Esophagus (tissue), 2 donors: ENCODE results near the gene P4HA2. TPM values are rescaled to one million over a fixed set of nuclear protein-coding genes. Genes with fewer than 3 reads are reported as not detected.
A peak's percentile ranks its signal among the peaks of the same experiment; 100 is the strongest.

ENCODE experiments used
- H3K27ac ChIP-seq, 2 donors: one replicate each; pipeline ENCODE4 v1.5.1; 2013; ENCODE audit warnings: low read depth in 2 of 2, mild to moderate bottlenecking in 2 of 2, inconsistent platforms in 1 of 2, low read length in 1 of 2, moderate library complexity in 1 of 2
- H3K27me3 ChIP-seq, 2 donors: one replicate each; pipeline ENCODE4 v1.6.1; 2013; ENCODE audit warnings: low read length in 2 of 2, control low read depth in 1 of 2, mild to moderate bottlenecking in 1 of 2; ENCODE audit not compliant: insufficient read depth in 2 of 2, control insufficient read depth in 1 of 2
- H3K36me3 ChIP-seq, 2 donors: one replicate each; pipeline ENCODE4 v1.6.1; 2013; ENCODE audit warnings: low read length in 1 of 2; ENCODE audit not compliant: control insufficient read depth in 2 of 2, insufficient read depth in 2 of 2
- H3K4me1 ChIP-seq, 2 donors: one replicate each; pipeline ENCODE4 v1.6.1; 2013; ENCODE audit warnings: low read length in 1 of 2; ENCODE audit not compliant: control insufficient read depth in 2 of 2, insufficient read depth in 2 of 2
- H3K4me3 ChIP-seq, 2 donors: one replicate each; pipeline ENCODE4 v1.5.1; 2013; ENCODE audit warnings: low read length in 2 of 2, mild to moderate bottlenecking in 2 of 2, low read depth in 1 of 2, moderate library complexity in 1 of 2
- H3K9me3 ChIP-seq, 2 donors: one replicate each; pipeline ENCODE4 v1.6.1; 2013; ENCODE audit warnings: mild to moderate bottlenecking in 2 of 2, low read depth in 1 of 2, low read length in 1 of 2, moderate library complexity in 1 of 2; ENCODE audit not compliant: control insufficient read depth in 2 of 2, insufficient read depth in 1 of 2
- WGBS, 2 donors: extraction: QIAGEN DNeasy Blood & Tissue Kit; methylation state at CpG; one replicate each; pipeline ENCODE4 v1.1.7; 2013; 5-methylcytosine and 5-hydroxymethylcytosine counted together
- polyA plus RNA-seq, 2 donors: library from polyadenylated mRNA; stranded (reverse); fragments of 200-250 nt; gene quantifications; one replicate each; pipeline ENCODE4 v1.2.3, GENCODE V29; 2013
- donor health status: healthy with polysubstance abuse.
- donor health status: Bipolar disorder and iron deficiency.

Gene P4HA2
- polyA plus RNA-seq, 2 donors: 11.5 to 11.9 TPM

DNA sequence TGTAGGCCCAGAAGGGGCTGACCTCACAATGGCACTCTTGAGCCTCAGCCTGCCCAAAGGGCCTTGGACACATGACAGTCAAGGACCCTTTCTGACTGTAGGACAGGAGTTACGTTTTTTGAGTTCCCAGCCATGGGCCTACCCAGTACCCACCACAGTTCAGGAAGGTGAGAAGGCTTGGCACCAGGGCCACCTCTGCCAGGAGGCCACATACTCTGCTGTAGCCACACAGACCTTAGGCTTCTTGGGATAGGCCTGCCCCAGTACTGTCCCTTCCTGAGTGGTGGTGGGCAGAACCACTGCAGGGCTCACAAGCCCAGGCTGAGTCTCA is 42.6 kb upstream of the P4HA2 start:
- WGBS, 2 donors: 88 to 92% methylated on average over 1 of the region's 1 CpG
- H3K4me3 ChIP-seq: no peak overlapping the region
- no peaks in the 10 kb centered on the region for H3K9me3 ChIP-seq
- peaks cover 0 to 18% of the 10 kb centered on the region in 2 donors for H3K4me1 ChIP-seq
- no peaks in the 10 kb centered on the region for H3K27me3 ChIP-seq
- no peak overlapping the region for H3K27ac ChIP-seq
- H3K36me3 ChIP-seq: peaks cover 5 to 25% of the 10 kb centered on the region in 2 donors

GRCh38 chr5:132269635-132270334 is 42.1 kb upstream of the P4HA2 start:
- no peaks in the 10 kb centered on the region for H3K27me3 ChIP-seq
- H3K27ac ChIP-seq: no peak overlapping the region
- WGBS, 2 donors: 82 to 85% methylated on average over 3 of the region's 3 CpGs
- H3K9me3 ChIP-seq: no peaks in the 10 kb centered on the region
- H3K4me1 ChIP-seq: peaks cover 0 to 21% of the 10 kb centered on the region in 2 donors
- H3K36me3 ChIP-seq: peaks cover 5 to 25% of the 10 kb centered on the region in 2 donors
- no peak overlapping the region for H3K4me3 ChIP-seq

DNA sequence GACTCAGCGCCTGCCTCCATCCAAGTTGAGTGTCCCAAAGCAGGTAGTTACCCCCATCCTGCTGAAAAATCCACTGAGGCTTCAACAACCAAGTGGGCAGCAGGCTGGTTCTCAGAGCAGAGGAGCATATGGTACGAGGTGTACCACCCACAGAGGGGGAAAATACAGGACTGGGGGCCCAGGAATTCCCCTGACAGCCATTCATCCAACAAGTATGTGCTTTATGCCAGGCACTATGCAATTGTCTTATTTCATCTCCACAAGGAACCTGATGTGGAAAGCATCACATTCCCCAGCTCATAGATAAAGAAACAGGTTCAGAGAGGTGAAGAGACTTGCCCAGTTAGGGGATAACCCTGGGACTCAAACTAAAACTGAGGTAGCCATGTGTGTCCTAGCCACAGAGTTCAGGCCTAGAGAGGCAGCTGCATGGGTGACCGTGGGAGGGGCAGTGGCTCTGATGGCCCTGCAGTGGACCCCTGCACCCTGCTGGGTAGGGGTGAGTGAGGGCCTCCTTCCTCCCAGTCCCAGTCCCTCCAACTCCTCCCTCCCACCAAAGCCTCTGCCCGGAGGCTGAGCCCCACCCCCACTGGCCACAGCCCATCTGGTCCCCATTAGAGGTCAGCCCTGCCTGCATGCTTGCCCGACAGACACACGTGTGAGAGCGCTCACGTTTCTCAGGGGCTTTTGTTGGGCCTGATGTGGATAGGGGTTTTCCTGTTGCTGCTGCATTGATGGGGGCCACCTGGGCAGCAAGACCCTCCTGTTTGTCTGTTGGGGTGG is 41.3 kb upstream of the P4HA2 start:
- Histone ChIP-seq H3K27ac (peak overlapping the region in 1 of 2 donors; percentile 44), H3K36me3 (peaks cover 5 to 26% of the 10 kb centered on the region in 2 donors), H3K4me1 (peaks cover 0 to 14% of the 10 kb centered on the region in 2 donors), H3K9me3 (no peaks in the 10 kb centered on the region), H3K4me3 (no peak overlapping the region), H3K27me3 (no peaks in the 10 kb centered on the region)
- WGBS, 2 donors: 63 to 64% methylated on average over 8 of the region's 8 CpGs

DNA sequence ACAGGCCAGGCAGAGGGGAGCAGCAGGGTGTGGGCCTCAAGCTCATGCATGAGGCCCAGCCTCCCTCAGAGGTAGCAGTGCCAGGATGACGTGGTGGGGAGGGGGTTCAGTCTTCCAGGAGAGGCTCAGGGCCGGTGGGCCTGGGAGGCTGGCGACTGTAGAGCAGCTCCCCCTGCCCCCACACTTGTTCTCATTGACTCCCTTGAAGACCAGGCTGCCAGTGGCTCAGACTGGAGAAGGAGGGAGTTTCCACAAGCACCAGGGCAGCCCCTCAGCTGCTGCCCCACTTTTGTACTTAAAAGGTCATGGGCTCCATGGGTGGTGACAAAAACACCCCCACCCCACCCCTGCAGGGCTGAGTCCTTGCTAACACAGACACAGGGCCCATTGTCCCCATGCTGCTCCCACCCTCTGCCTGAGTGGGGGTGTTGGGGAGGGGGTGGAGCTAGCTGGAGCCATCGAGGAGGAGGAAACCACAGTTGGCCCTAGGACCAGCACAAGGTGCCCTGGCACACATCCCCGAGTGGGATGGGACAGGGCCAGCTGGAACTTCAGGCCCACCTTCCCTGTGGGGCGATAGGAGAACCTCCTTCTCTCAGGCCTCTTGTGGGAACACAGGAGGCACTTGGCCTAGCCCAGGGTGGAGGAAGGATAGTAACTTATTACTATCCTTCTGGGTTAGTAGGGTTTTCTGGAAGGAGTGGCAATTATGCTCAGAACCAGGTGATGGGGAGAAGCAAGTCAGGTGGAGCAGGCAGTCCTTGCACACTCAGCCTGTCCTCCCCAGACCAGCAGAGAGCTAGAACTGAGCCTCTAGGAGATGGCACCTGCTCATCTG is 40.5 kb upstream of the P4HA2 start:
- H3K27ac ChIP-seq: peak overlapping the region in 1 of 2 donors; percentile 3
- 46 to 65% methylated on average over 5 to 6 of the region's 6 CpGs for WGBS, 2 donors
- peaks cover 0 to 13% of the 10 kb centered on the region in 2 donors for H3K4me1 ChIP-seq
- no peak overlapping the region for H3K4me3 ChIP-seq
- no peaks in the 10 kb centered on the region for H3K27me3 ChIP-seq
- H3K9me3 ChIP-seq: no peaks in the 10 kb centered on the region
- H3K36me3 ChIP-seq: peaks cover 5 to 32% of the 10 kb centered on the region in 2 donors

GRCh38 chr5:132267166-132267739 is 39.6 kb upstream of the P4HA2 start:
- Histone ChIP-seq H3K36me3 (peaks cover 5 to 35% of the 10 kb centered on the region in 2 donors), H3K27ac (peak overlapping the region in 1 of 2 donors; percentile 36), H3K9me3 (no peaks in the 10 kb centered on the region), H3K27me3 (no peaks in the 10 kb centered on the region), H3K4me1 (peaks cover 0 to 16% of the 10 kb centered on the region in 2 donors), H3K4me3 (no peak overlapping the region)

DNA sequence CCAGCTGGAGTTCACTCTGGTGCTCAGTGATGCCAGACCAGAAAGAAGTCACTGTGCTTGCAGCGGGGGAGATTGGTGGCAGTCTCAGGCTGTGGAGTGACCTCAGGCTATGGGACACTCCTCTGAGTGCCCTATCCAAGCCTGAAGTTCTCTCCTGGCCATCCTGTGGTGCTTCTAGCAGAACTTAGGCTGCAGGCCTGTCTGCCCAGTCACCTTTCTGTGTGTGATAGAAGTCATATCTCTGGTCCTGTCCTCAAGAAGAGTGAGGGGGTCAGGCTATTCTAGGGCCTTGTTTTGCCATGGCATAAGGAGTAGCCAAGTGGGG is 39.1 kb upstream of the P4HA2 start:
- Histone ChIP-seq H3K4me1 (peaks cover 0 to 16% of the 10 kb centered on the region in 2 donors), H3K4me3 (no peak overlapping the region), H3K9me3 (no peaks in the 10 kb centered on the region), H3K27me3 (no peaks in the 10 kb centered on the region), H3K27ac (no peak overlapping the region), H3K36me3 (peaks cover 5 to 31% of the 10 kb centered on the region in 2 donors)
- 94 to 100% methylated on average over 1 of the region's 1 CpG for WGBS, 2 donors

DNA sequence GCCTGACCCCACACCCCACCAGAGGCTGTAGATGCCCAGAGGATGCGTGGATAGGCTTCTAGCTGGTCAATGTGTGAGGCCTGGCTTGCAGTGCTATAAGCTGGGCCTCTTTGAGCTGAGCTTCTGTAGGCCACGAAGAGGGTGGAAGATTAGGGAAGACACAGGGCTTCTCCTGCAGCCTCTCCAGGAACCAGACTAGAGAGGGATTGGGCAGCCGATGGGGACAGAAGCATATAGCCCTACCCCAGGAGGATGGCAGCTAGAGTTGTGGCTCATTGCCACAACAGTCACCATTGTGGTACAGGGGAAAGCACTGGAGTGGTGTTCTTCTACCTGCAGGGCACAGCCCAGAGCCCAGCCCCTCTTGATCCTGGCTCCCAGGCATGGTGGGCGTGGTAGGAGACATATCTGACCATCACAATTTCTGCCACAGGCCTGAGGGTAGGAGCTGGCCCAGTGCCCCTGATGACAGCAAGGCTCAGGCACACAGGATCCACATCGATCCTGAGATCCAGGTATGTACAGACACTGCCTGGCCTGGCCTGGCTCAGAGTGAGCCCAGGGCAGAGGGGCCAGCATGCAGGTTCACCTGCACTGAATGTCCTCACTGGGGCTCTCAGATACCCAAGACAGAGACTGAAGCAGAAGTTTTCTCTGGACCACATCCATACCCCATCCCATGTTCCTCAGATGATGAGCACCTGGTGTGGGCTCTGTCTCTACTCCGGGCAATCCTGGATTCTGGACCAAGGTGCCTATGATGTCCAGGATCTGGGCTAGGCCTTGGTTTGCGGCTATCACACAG is 38.6 kb upstream of the P4HA2 start:
- Histone ChIP-seq H3K4me1 (peaks cover 0 to 16% of the 10 kb centered on the region in 2 donors), H3K27ac (peak overlapping the region; percentile 28), H3K27me3 (no peaks in the 10 kb centered on the region), H3K4me3 (no peak overlapping the region), H3K9me3 (no peaks in the 10 kb centered on the region), H3K36me3 (peaks cover 5 to 29% of the 10 kb centered on the region in 2 donors)
- 64 to 66% methylated on average over 7 of the region's 7 CpGs for WGBS, 2 donors

DNA sequence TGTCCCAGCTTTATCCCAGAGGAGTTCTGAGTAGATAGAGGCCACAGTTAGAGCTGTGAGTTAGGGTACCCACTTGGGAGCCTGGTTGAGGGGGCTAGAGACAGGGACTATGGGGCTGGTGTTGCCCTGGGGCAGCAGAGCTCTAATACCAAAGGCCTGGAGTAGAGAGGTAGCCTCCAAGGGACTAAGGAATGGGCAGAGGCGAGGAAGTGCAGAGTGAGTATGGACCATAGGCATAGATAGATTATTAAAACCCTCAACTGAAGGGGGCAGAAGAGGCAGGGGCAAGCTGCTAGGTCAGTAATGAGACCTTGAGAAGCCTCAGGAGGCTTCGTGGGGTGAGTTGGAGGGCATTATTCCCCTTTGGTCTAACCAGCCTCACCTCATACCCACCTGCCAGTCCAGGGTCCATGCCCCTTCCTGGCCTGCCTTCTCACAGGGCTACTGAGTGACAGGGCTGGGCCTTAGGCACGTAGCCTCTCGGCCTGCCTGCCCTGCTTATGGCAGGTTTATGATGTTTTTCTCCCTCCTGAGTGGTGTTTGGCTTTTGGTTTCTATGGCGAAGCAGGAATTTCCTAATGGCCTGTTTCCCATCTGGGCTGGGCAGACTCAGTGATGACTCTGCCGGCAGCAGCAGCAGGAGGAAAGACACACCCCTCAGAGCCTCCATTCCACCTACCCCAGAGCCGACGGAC is 37.8 kb upstream of the P4HA2 start:
- Histone ChIP-seq H3K36me3 (peaks cover 5 to 25% of the 10 kb centered on the region in 2 donors), H3K9me3 (no peaks in the 10 kb centered on the region), H3K27me3 (no peaks in the 10 kb centered on the region), H3K27ac (peak overlapping the region; percentile 75 to 80), H3K4me1 (peaks cover 2 to 21% of the 10 kb centered on the region in 2 donors), H3K4me3 (no peak overlapping the region)
- 24 to 37% methylated on average over 8 of the region's 8 CpGs for WGBS, 2 donors
